GM12878 (cell line): ENCODE data around the gene RUNX3. TPM values are rescaled to one million over a fixed set of nuclear protein-coding genes. Genes with fewer than 3 reads are reported as not detected.

ENCODE experiments used
- CBFB ChIP-seq: IDR thresholded peaks from 2 replicates; pipeline ENCODE4 v1.6.1; 2016; ENCODE audit warnings: antibody characterized with exemption, low read depth
- CBX5 ChIP-seq: sonication (generic); IDR thresholded peaks from 2 replicates; pipeline ENCODE4 v1.6.1; 2016; ENCODE audit warnings: low read depth, moderate library complexity, mild to moderate bottlenecking, inconsistent platforms
- CHD4 ChIP-seq: fragments of 200-600 bp; sonication (generic); IDR thresholded peaks from 2 replicates; pipeline ENCODE4 v1.6.1; 2016; ENCODE audit warnings: mild to moderate bottlenecking
- CREM ChIP-seq: IDR thresholded peaks from 2 replicates; pipeline ENCODE4 v1.6.1; 2014; ENCODE audit warnings: antibody characterized with exemption, low read depth
- ETV6 ChIP-seq, 2 experiments: fragments of 450-650 bp in 1 of 2; IDR thresholded peaks in 1 of 2; conservative IDR thresholded peaks in 1 of 2; 2 replicates each; pipeline ENCODE4 v1.6.1; 2014; ENCODE audit warnings: antibody characterized with exemption in 1 of 2, borderline replicate concordance in 1 of 2, low read depth in 1 of 2, mild to moderate bottlenecking in 1 of 2, moderate library complexity in 1 of 2
- IKZF2 ChIP-seq, 2 experiments: fragments of 450-650 bp; IDR thresholded peaks; 2 replicates each; pipeline ENCODE4 v1.6.1; 2017; ENCODE audit warnings: mild to moderate bottlenecking in 2 of 2, moderate library complexity in 2 of 2
- MLLT1 ChIP-seq: fragments of 450-650 bp; IDR thresholded peaks from 2 replicates; pipeline ENCODE4 v1.6.1; 2016; ENCODE audit warnings: mild to moderate bottlenecking
- MYB ChIP-seq: fragments of 150-350 bp; IDR thresholded peaks from 2 replicates; pipeline ENCODE4 v1.6.1; 2014; ENCODE audit warnings: mild to moderate bottlenecking, low read depth, low read length, borderline replicate concordance
- MYC ChIP-seq: IDR thresholded peaks from 2 replicates; pipeline ENCODE4 v1.6.1; 2011; ENCODE audit warnings: mild to moderate bottlenecking, low read length, moderate library complexity, inconsistent platforms; ENCODE audit not compliant: insufficient read depth, insufficient replicate concordance, insufficient read length, severe bottlenecking
- PAX8 ChIP-seq: fragments of 450-650 bp; IDR thresholded peaks from 2 replicates; pipeline ENCODE4 v1.6.1; 2017; ENCODE audit warnings: mild to moderate bottlenecking, moderate library complexity
- RBBP5 ChIP-seq: fragments of 200-600 bp; sonication (generic); conservative IDR thresholded peaks from 2 replicates; pipeline ENCODE4 v1.6.1; 2016
- RCOR1 ChIP-seq: conservative IDR thresholded peaks from 2 replicates; pipeline ENCODE4 v1.6.1; 2012; ENCODE audit warnings: low read depth, low read length, improper control_type of control experiment
- RELA ChIP-seq: fragments of 450-650 bp; IDR thresholded peaks from 2 replicates; pipeline ENCODE4 v1.8.0; 2014; ENCODE audit warnings: borderline replicate concordance; ENCODE audit not compliant: partially characterized antibody
- SMARCA5 ChIP-seq: fragments of 450-650 bp; IDR thresholded peaks from 2 replicates; pipeline ENCODE4 v1.6.1; 2017; ENCODE audit warnings: mild to moderate bottlenecking
- TCF12 ChIP-seq: IDR thresholded peaks from 2 replicates; pipeline ENCODE4 v1.6.1; 2011; ENCODE audit warnings: low read depth, mild to moderate bottlenecking, low read length
- USF1 ChIP-seq: IDR thresholded peaks from 2 replicates; pipeline ENCODE4 v1.6.1; 2011; ENCODE audit warnings: borderline replicate concordance, low read depth, mild to moderate bottlenecking, moderate library complexity, mixed read lengths, low read length; ENCODE audit not compliant: insufficient read depth; ENCODE audit errors: extremely low read length
- ZNF207 ChIP-seq: fragments of 450-650 bp; IDR thresholded peaks from 2 replicates; pipeline ENCODE4 v1.6.1; 2014; ENCODE audit warnings: antibody characterized with exemption, mild to moderate bottlenecking, borderline replicate concordance
- ZNF274 ChIP-seq: IDR thresholded peaks from one replicate; pipeline ENCODE4 v1.8.0; 2011; ENCODE audit not compliant: insufficient read length, insufficient read depth
- ZNF384 ChIP-seq: IDR thresholded peaks from 2 replicates; pipeline ENCODE4 v1.6.1; 2012; ENCODE audit warnings: low read depth, mild to moderate bottlenecking, low read length, improper control_type of control experiment, borderline replicate concordance
- polyA plus RNA-seq, 11 experiments: library from polyadenylated mRNA; depleted of rRNA in 4 of 11; unstranded in 6 of 11; stranded (reverse) in 5 of 11; fragments of >200 nt; fragmentation: Nextera tagmentation in 4 of 11; fragmentation: Illumina TruSeq in 1 of 11; extraction: Ambion mirVana in 4 of 11; extraction: Trizol in 1 of 11; gene quantifications; 1 replicate in 1 of 11; 2 replicates in 10 of 11; pipeline versions ENCODE4 v1.2.1 to v1.2.3, GENCODE V29; 2011 to 2016; ENCODE audit warnings: inconsistent platforms in 2 of 11, missing spikeins in 2 of 11, low read depth in 1 of 11
- total RNA-seq, 4 experiments: library from RNA; depleted of rRNA in 3 of 4; stranded (reverse); fragments of >200 nt in 3 of 4; fragmentation: Illumina TruSeq in 1 of 4; extraction: Trizol in 1 of 4; gene quantifications; 2 replicates each; pipeline versions ENCODE4 v1.2.1 to v1.2.3, GENCODE V29; 2013 to 2021
- TF ChIP-seq, protein P1 (sequence below): fragments of 450-650 bp; formaldehyde crosslinking; IDR thresholded peaks from 2 replicates; pipeline ENCODE4 v1.4.0; 2022; ENCODE audit warnings: mild to moderate bottlenecking, moderate library complexity
- TF ChIP-seq, protein P2 (sequence below): fragments of 450-650 bp; IDR thresholded peaks from 2 replicates; pipeline ENCODE4 v1.6.1; 2017; ENCODE audit warnings: antibody characterized with exemption, mild to moderate bottlenecking, moderate library complexity

The RUNX3 gene
- total and polyA plus RNA-seq, 10 of the 15 experiments (the other 5 are each of a cell fraction or from before 2014, with no cell fraction given) = 19.0 to 151 (median 31.4) TPM

DNA sequence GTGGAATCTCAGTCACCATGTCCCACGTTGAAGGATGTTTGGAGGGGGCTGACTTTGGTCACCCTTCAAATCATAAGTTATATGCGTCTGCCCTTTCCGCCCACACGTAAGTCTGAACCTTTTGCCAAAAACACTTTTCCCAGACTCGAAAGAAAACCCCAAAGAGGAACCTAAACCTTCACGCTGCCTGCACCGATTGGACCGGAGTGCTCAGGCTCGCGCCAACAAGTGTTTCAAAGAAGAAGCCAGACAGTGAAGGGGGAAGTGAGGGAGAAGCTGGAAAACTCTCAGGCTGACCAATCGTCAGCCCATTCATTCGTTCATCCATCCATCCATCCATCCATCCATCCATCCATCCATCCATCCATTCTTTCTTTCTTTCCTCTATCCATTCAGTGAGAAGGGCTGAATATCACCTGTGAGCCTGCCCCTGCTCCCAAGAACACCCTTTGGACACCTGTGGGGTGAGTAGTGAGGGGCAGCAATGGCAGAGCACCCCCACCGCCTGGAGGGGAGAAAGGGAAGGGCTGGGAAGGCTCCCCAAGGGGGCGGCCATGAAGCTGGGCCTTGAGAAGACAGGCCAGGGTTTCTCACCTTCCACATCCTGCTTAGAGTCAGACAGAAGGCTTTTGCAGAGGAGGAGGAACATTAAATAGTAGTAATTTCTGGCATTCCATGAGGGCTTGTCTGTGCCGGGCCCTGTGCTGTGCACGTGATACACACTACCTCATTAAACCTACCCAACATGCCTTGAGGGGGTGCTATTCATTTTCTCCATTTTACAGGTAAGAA lies 27.1 kb upstream of the RUNX3 start (continued):
- TF ChIP-seq, protein P1, sequence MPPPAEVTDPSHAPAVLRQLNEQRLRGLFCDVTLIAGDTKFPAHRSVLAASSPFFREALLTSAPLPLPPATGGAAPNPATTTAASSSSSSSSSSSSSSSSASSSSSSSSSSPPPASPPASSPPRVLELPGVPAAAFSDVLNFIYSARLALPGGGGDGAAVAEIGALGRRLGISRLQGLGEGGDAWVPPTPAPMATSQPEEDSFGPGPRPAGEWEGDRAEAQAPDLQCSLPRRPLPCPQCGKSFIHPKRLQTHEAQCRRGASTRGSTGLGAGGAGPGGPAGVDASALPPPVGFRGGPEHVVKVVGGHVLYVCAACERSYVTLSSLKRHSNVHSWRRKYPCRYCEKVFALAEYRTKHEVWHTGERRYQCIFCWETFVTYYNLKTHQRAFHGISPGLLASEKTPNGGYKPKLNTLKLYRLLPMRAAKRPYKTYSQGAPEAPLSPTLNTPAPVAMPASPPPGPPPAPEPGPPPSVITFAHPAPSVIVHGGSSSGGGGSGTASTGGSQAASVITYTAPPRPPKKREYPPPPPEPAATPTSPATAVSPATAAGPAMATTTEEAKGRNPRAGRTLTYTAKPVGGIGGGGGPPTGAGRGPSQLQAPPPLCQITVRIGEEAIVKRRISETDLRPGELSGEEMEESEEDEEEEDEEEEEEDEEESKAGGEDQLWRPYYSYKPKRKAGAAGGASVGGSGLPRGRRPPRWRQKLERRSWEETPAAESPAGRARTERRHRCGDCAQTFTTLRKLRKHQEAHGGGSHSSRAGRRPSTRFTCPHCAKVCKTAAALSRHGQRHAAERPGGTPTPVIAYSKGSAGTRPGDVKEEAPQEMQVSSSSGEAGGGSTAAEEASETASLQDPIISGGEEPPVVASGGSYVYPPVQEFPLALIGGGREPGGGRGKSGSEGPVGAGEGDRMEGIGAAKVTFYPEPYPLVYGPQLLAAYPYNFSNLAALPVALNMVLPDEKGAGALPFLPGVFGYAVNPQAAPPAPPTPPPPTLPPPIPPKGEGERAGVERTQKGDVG = no peak
- TF ChIP-seq CREM (no peak), ZNF207 (no peak), CBFB (no peak), ZNF384 (no peak), ETV6 (conservative IDR thresholded peaks at IDR 0.05 in 1 of 2, IDR thresholded peaks at IDR 0.05 in 1 of 2; ENCODE audit: borderline replicate concordance in 1 of 2, low read depth in 1 of 2) (0 out of 4 replicates have a peak, but pooled peaks of 1 of the 2 experiments have one; percentile 53), USF1 (no peak), ZNF274 (no peak), CBX5 (no peak), RBBP5 (no peak), RCOR1 (no peak), MYB (no peak), PAX8 (no peak), TCF12 (0 out of 2 replicates have a peak, but pooled peaks have one; percentile 26), CHD4 (no peak), MLLT1 (peak; percentile 98), SMARCA5 (no peak), MYC (no peak), RELA (no peak), IKZF2 (IDR thresholded peaks at IDR 0.05) (peak; percentile 79 to 81; a peak in 2 of 4 replicates)
- TF ChIP-seq, protein P2, sequence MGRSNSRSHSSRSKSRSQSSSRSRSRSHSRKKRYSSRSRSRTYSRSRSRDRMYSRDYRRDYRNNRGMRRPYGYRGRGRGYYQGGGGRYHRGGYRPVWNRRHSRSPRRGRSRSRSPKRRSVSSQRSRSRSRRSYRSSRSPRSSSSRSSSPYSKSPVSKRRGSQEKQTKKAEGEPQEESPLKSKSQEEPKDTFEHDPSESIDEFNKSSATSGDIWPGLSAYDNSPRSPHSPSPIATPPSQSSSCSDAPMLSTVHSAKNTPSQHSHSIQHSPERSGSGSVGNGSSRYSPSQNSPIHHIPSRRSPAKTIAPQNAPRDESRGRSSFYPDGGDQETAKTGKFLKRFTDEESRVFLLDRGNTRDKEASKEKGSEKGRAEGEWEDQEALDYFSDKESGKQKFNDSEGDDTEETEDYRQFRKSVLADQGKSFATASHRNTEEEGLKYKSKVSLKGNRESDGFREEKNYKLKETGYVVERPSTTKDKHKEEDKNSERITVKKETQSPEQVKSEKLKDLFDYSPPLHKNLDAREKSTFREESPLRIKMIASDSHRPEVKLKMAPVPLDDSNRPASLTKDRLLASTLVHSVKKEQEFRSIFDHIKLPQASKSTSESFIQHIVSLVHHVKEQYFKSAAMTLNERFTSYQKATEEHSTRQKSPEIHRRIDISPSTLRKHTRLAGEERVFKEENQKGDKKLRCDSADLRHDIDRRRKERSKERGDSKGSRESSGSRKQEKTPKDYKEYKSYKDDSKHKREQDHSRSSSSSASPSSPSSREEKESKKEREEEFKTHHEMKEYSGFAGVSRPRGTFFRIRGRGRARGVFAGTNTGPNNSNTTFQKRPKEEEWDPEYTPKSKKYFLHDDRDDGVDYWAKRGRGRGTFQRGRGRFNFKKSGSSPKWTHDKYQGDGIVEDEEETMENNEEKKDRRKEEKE = no peak
